HG03378 (cell line): ENCODE results near the gene MRPL55.

Experiments used
- ATAC-seq: cut with Tn5 transposase; IDR thresholded peaks from one replicate; pipeline ENCODE4 v1.9.1; 2021; ENCODE audit warnings: mild to moderate bottlenecking, moderate library complexity; ENCODE audit not compliant: unreplicated experiment

The MRPL55 gene

DNA sequence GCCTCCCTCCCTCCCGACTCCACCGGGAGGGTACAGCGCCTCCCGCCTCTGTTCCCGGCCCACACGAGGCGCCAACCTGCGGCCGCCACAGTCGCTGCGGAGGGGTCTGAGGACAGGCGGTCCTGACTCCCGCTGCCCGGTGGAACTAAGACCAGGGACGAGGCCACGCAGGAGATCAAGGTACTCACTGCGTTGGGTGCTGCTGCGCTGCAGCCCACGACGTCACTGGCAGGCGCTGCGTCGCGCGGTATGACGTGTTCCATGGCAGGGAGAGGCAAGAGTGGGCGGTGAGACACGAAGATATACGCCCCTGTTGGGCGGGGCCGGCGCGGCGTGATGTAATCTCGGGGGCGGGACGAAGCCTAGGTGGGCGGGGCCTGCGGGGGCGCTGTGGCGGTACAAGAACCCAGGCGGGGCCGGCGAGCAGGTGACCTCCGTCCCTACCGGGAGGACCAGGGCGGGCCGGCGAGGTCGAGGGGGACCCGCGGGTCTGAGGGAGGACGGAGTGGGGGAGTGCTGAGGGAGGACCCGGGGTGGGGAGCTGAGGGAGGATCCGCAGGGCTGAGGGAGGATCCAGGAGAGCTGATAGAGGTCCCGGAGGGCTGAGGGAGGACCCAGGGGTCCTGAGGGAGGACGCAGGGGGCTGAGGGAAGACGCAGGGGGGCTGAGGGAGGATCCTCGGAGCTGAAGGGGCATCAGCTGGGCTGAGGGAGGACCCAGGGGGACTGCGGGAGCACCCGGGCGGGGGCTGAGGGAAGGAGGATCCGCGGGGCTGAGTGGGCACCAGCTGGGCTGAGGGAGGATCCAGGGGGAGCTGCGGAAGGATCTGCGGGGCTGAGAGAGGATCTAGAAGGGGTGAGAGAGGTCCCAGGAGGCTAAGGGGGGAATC is at the start of gene MRPL55:
TSS of gene MRPL55 (minus strand) at position 227 of the 889 bp plus-strand sequence. CDS start 1,039 bp downstream, outside the sequence.
- ATAC-seq = peak; percentile 85

DNA sequence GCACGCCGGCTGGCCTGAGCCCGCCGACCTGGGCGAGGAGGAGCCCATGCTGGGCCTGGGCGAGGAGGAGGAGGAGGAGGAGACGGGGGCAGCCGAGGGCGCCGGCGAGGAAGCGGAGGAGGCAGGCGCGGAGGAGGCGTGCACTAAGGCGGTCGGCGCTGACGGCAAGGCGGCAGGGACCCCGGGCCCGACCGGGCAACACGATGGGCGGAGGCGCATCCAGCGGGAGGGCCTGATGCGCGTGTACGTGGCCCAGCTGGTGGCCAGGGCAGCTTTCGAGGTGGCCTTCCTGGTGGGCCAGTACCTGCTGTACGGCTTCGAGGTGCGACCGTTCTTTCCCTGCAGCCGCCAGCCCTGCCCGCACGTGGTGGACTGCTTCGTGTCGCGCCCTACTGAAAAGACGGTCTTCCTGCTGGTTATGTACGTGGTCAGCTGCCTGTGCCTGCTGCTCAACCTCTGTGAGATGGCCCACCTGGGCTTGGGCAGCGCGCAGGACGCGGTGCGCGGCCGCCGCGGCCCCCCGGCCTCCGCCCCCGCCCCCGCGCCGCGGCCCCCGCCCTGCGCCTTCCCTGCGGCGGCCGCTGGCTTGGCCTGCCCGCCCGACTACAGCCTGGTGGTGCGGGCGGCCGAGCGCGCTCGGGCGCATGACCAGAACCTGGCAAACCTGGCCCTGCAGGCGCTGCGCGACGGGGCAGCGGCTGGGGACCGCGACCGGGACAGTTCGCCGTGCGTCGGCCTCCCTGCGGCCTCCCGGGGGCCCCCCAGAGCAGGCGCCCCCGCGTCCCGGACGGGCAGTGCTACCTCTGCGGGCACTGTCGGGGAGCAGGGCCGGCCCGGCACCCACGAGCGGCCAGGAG is 49.3 kb upstream of the MRPL55 start:
- no peak for ATAC-seq

DNA sequence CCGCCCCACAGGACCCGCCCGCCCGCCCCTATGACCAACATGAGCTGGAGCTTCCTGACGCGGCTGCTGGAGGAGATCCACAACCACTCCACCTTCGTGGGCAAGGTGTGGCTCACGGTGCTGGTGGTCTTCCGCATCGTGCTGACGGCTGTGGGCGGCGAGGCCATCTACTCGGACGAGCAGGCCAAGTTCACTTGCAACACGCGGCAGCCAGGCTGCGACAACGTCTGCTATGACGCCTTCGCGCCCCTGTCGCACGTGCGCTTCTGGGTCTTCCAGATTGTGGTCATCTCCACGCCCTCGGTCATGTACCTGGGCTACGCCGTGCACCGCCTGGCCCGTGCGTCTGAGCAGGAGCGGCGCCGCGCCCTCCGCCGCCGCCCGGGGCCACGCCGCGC is 48.6 kb upstream of the MRPL55 start:
- no peak for ATAC-seq

DNA sequence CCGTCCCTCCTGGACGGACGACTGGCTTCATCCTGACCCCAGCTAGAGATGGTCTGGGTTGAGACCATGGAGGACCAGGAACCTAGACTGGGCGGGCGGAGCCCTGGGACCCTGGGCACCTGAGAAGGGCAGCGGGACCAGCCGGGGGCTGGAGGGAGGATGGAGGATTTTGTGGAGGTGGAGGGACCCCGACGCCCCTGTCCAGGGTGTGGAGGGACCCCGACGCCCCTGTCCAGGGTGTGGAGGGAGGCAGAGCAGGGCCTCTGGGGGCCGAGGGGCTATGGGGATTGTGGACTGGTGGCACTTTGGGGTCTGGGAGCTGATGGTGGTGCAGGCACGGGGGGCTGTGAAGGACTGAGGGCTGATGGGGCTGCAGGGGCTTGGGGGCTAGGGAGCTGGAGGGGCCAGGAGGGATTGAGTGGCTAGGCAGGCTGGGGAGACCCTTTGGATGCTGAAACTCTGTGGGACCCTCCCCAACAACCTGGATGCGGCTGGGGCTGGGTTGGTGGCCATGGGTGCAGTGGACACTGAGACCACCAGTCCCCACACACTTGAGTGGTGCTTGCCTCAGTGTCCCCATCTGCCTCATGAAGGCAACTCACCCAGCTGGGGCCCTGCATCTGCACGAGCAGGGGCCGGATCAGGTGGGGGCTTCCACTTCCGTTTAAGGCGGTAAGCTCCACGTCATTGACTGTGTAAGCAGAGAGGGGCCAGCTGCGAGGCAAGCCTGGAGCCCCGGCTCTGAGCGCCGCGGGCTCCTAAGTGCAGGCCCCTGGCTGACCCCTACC is 48.0 kb upstream of the MRPL55 start:
- ATAC-seq = no peak

DNA sequence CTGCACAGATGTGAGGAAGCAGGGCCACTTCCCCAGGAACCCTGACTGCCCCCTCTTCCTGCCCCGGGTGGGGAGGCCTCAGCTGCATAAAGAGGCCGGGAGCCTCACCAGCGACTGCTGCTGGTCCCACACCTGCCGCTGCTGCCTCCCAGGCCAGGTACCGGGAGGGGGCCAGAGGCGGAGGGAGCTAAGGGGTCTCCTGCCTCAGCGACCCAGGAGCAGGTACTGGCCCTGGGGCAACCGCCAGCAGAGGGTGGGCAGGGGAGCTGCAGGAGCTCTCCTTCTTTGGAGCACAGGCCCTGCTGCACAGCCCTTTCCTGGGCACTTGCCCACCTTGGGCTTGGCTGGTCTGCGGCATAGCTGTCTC is 47.4 kb upstream of the MRPL55 start:
- ATAC-seq = no peak

DNA sequence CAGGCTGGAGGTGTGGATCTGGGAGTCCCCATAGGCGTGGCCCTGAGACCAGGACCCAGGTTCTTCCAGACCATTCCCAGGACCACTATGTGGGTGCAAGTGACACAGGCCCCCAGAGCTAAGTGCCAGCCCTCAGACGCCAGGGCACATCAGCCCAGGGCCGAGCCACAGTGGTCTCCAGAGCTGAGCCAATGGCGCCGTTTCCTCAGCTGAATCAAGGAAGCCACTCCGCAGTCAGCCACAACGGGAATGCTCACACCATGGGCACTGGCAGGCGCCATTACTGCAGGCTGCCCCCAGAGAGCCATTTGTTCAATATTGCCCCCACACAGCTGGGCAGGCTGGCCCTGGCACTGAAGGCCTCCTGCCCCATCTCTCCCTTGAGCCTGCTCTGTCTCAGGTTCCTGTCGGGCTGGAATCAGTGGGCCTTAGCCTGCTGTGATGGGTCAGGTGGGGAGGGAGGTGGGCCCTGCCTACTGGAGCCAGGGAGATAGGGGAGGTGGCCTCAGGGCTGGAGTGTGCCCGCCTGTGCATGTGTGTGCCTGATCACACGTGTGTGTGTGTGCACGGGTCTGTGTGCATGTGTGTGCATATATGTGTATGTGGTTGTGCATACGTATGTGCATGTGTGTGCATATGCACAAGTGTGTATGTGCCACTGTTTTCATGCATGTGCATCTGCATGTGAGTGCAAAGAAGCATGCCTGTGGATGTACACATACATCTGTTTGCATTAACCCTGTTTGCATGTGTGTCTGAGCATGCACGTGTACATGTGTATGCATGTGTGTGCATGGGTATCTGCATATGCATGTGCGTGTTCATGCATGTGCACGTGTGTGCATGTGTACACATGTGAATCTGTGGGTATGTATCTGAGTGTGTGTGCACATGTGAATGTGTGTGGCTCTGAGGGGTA is 46.8 kb upstream of the MRPL55 start:
- no peak for ATAC-seq

DNA sequence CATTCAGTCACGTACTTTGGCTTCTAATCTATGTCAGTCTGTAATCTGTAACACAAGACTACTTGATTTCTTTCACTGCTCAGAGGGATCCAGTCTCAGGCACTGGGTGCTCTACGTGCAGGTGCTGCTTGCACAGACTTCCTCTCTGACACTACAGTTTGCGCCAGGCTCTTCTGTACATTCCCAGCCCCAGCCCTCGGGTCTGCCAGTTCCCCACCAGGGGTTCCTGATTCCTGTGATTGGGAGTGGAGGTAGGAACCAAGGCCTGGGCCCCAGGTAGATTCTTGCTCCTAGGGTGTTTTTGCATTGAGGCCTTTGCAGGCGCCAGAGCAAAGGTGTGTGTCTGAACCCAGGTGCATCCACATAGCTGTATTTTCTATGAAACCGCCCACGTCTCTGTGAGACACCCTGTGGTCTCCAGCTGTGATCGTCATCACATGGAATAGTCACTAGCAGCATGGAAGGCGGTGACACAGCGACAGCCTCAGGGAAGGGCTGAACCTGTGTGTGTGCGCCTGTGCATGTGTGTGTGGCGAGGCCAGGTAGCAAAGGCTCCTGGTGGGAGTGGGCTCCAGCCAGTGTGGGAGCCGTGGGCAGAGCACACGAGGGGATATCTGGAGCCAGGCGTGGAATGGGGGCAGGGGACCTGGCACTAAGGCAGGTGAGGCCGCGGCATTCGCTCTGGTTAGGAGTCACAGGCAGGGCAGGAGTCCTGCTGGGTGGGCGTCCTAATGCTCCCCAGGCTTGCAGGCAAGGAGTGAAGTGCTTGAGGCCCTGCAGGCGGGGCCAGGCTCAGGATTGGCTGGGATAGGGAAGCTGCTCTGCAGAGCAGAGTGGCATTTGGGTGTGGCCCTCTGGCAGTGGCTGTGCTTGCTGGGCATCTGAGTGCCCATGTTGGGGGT is 45.8 kb upstream of the MRPL55 start:
- no peak for ATAC-seq

DNA sequence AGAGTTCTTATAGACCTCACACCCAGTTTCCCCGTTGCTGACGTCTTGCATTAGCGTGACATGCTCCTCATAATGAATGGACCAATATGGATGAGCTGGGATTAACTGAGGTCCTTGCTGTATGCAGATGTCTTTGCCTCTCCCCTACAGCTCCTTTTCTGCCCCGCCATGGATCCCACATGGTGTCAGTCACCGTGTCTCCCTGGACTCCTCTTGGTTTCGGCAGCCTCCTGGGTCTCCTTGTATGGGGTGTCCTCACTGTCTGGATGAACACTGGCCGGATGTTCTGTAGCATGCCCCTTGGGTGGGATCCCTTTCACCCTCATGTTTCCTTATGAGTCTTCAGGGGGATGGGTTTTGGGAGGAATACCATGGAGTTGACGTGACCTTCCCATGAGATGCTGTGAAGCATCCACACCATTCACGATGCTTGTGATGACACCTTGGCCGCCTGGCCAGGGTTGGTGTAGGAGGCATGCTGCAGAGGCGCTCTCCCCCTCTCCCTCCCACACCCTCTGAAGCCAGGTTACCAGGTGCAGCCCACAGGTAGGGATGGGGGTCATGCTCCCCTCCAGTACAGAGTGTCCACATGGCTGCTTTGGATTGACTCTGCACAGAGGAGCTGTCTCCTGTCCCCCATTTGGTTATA is 45.0 kb upstream of the MRPL55 start:
- no peak for ATAC-seq

DNA sequence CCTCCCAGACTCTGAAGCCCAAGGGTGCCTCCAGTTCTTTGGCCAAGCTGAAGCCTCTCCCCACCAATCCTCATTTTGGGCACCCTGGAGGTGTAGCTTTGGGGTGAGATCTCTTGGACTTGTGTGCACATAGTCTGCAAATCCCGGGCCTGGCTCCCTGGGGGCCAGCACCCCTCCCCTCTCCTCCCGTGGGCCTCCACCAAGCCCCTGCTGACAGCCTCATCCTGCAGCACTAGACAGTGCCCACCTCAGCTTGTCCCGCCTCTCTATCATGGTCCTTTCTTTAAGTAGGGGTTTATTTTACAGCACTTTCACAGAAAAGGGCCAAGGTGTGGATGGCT is 43.8 kb upstream of the MRPL55 start:
- no peak for ATAC-seq

DNA sequence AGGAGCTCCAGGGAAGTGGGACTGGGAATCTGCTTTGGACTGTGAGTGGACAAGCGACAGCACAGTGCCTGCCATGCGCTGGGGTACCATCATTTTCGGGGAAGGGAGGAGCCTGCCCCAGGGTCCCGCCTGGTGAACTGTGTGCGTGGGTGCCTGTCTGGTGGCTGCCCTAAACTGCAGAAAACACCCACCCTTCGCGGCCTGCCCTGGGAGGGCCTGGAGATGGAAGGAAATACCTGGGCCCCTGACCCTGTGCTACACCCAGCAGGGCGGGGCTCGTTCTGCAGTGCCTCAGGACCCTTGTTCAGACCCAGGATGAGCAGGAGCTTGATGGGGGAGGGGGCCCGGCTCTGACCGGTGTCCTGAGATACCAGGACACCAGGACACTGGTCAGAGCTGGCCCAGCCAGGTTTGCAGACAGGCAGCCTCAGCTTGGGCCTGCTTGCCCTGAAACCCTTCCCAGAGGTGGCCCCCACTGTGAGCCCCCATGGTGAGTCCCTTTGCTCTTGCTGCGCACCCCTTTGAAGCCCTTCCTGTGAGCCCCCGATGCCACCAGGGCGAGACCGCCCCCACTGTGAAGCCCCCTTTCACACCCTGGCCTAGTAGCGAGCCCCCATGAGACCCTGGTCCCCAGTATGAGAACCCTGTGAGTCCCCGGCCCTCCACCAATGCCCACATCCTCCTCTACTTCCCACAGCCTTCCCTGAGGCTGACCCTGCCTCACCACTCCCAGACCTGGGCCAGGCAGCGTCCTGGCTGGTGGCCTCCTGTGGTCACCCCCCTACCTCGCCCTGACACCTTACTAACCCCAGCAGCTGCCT is 43.2 kb upstream of the MRPL55 start:
- no peak for ATAC-seq

DNA sequence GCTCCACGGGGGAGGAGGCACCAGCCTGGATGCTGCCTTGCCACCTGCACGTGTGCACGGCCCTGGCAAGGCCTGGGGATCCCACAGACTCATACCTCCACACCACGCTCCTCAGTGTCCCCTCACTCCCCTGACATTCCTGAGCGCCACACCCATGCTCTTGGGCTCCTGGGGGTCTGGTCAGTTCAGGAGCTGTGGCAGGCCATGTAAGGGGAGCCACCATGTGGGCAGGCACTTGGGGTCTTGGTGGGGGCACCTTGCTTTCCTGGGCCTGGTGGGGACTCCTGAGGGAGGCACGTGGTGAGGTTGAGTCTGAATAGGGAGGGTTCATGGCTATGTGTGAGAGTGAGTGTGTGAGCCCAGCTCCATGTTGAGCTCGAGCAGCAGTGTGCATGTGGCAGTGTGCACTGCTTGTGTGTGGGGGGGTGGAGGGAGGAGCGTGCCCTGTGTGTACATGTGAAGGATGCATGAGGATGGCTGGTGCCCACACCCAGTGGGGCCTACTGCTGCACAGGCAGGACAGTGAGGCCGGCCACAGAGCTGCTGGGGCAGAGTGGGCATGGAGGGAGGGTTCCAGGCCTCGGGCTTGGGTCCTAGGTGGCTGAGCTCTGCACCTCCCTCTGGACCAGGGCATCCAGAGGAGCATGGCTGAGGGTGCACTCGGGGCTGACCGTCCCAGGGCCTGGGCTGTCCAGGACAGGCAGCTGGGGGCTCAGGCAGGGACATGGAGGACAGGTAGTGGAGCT is 42.3 kb upstream of the MRPL55 start:
- ATAC-seq = no peak

DNA sequence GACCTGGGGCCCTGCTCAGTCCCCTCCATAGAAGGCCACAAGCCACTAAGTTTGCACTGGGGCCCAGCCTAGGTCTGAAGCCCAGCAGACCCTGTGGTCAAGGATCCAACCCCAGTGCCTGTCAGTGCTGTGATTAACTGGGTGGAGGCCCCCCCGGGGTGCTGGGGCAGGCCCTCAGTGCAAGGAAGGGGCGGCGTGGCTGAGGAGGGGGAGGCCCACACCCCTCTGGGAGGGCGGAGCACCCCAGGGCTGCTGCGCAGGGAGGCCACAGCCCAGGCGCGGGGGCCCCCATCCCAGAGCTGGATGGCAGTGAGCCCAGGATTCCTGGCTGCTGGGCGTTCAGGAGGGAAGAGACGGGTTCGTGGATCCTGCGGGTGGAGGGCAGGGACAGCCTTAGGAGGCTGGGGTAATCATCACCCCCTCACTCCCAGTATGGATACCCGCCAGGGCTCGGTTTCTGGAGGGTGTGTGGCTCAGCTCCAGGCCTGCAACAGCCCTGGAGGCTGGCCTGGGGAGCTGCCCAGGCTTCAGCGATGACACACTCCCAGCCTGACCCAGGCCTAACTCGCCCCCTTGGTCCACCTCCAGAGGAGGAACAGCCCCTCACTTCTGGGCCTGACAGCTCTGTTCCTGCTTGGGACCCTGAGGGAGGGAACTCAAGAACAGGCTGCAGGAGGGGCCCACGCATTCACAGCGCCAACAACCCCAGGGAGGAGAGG is 41.5 kb upstream of the MRPL55 start:
- no peak for ATAC-seq

DNA sequence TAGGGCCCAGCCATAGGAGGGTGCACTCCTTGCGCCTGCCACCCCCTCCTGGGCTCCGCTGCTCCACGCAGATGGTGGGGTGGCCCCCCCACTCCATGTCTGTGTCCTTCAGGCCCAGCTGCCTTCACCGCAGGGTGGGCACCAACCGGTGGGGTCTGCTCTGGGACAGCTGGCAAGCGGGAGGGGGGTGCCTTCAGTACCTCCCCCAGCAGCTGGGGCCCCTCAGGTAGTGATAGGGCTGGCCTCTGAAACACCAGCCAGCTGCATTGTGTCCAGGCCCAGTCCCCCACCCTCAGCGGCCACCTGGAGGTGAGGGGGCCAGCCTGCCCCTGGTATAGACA is 41.0 kb upstream of the MRPL55 start:
- ATAC-seq = no peak

DNA sequence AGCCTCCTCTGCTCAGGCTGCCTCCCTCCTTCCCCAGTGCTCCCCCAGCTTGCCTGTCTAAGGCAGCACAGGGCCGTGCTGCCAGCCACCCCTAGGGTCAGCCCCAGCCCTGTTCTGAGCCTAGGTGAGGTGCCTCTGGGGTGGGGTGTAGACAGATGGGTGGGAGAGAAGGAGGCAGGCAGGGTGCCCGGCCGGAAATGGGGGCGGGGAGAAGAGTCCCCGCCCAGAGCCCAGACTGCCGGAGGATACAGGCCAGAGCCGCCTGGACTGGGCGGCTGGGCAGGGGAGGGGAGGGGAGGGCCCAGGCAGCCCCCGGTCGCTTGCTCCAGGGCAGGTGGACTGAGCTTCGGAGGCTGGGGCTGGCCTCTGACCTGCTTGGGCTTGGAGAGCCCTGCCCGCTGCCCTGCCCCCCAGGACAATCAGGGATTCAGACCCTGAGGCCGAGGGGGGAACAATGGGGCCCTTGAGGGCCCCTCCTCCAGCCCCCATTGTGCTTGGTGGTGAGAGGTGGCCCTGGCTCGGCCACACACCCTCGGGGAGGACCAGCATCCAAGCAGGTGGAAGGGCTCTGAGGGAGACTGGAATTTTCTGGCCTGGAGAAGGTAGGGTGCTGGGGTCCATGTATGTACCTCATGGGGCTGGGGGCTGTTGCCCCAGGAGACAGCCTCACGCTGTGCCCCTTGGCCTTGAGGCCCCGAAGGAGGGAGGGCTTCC is 40.5 kb upstream of the MRPL55 start, which contains the start of gene GJC2:
TSS of gene GJC2 (plus strand) at position 525 of the 714 bp plus-strand sequence. CDS start 7,829 bp downstream, outside the sequence.
- no peak for ATAC-seq

DNA sequence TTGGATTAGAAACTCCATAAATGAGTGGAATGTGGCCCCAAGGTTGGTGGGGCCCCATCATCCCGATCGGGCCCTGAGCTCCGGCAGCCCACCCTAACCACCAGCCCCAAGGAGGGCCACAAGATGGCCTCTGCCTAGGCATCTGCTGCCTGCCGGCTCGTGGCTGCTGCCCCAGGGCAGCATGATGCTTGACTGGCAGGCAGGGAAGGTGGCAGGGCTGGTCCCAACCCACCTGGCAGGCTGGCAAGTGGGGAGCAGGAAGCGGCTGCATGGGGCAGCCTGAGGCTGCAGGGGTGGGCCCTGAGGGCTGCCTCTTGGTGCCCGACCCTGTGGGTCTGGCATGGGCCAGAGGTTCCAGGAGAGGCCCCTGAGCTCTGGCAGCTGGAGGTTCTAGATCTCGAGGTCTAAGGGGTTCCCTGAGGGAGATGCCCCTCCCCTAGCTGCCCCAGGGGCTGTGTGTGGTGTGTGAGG is 39.9 kb upstream of the MRPL55 start:
- ATAC-seq = no peak
